Endothelial cell of umbilical vein (primary cell): Measurements from ENCODE around the gene TMPRSS15.

ENCODE experiments used
- FOS ChIP-seq: IDR thresholded peaks from 2 replicates; pipeline ENCODE4 v1.6.1; 2011; ENCODE audit warnings: mild to moderate bottlenecking, low read length, moderate library complexity, borderline replicate concordance; ENCODE audit not compliant: insufficient read depth
- MAX ChIP-seq: IDR thresholded peaks from 2 replicates; pipeline ENCODE4 v1.6.1; 2011; ENCODE audit not compliant: insufficient read depth, insufficient read length
- POLR2A ChIP-seq: IDR thresholded peaks from 2 replicates; pipeline ENCODE4 v1.6.1; 2012; ENCODE audit warnings: low read depth, mild to moderate bottlenecking, control low read depth, low read length
- POLR2AphosphoS5 ChIP-seq: IDR thresholded peaks from 2 replicates; pipeline ENCODE4 v1.6.1; 2012; ENCODE audit warnings: low read depth, mild to moderate bottlenecking, control low read depth, low read length, moderate library complexity; ENCODE audit not compliant: insufficient read depth

- TF ChIP-seq POLR2AphosphoS5 (no peak), POLR2A (no peak), FOS (no peak), MAX (no peak)
Measured at GRCh38 chr21:18350216-18350615, 53.4 kb downstream of the TMPRSS15 start.
